Brain microvascular endothelial cell (primary cell): ENCODE results near the gene ACSL6.
A peak's percentile ranks its signal among the peaks of the same experiment; 100 is the strongest.

Experiments used
- DNase-seq: peaks from one replicate; pipeline ENCODE4 v3.0.0-alpha.2; 2020
- H3K27ac ChIP-seq: fragments of 250-450 bp; sonication (Bioruptor Pico); 2 replicates; pipeline ENCODE4 v1.5.1; 2020; ENCODE audit warnings: mild to moderate bottlenecking, moderate library complexity
- H3K27me3 ChIP-seq: fragments of 250-450 bp; sonication (Bioruptor Pico); replicated peaks from 2 replicates; pipeline ENCODE4 v1.5.1; 2020; ENCODE audit warnings: mild to moderate bottlenecking
- H3K36me3 ChIP-seq: fragments of 250-450 bp; sonication (Bioruptor Pico); replicated peaks from 2 replicates; pipeline ENCODE4 v1.5.1; 2020; ENCODE audit warnings: mild to moderate bottlenecking
- H3K4me3 ChIP-seq: 2 replicates; pipeline ENCODE4 v1.5.1; 2011; ENCODE audit warnings: low read depth, mild to moderate bottlenecking, control low read depth, low read length, moderate library complexity
- CTCF ChIP-seq: IDR thresholded peaks from 2 replicates; pipeline ENCODE4 v1.5.1; 2011; ENCODE audit warnings: low read depth, mild to moderate bottlenecking, moderate library complexity, low read length, control low read depth, inconsistent platforms; ENCODE audit errors: missing control alignments
- in situ Hi-C: cut with HindIII; loops from 2 replicates; pipeline ENCODE4 v1.10.0; 2017; ENCODE audit warnings: low sequenced_read_pairs, low pct_ligation_motif_present

The ACSL6 gene

DNA sequence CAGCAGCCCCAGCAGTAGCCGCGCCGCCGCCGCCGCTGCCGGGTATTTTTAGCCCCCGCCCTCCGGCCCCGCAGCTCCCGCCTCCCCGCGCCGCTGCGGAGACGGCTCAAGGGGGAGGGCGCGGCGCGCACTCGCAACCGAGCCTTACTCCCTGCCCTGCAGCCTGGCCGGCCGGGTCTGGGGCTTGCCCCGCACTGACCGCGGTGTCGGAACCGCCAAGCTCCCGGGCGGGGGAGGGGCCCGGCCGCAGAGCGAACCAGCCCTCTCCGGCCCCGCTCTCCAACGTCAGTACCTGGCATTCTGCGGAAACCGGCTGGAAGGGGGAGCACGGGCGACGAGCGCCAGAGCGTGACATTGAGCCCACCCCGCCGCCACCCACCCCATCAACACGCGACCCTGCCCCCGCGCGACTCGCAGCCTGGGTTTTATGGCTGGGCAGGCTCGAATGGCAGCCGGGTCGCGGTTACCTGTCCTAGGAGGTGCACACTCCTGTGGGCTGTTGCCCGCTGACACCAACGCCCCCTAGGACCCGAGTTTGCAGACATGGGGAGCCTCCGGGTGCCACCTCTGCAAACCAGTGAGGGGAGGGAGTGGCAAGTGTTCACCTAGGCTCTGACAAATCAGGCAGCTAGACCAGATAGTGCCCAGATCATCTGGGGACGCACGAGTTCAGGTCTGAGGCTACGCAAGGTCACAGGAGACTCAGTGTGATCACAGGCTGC is at the start of gene ACSL6:
ACSL6 (minus strand) TSS at position 37 of the 722 bp plus-strand sequence. CDS start 105 bp downstream, outside the sequence.
- no peaks in the 10 kb centered on the region for H3K36me3 ChIP-seq
- H3K4me3 ChIP-seq = peak within 1 kb of the TSS; percentile 47
- in situ Hi-C loops = loop anchor here (25.0 kb wide), 1 partner anchor 424 kb away; no protein-coding TSS in a partner anchor
- peaks cover 18% of the 10 kb centered on the region for H3K27me3 ChIP-seq
- TF ChIP-seq CTCF = no peak
- no peak for DNase-seq
- H3K27ac ChIP-seq = no peak within 1 kb of the TSS

DNA sequence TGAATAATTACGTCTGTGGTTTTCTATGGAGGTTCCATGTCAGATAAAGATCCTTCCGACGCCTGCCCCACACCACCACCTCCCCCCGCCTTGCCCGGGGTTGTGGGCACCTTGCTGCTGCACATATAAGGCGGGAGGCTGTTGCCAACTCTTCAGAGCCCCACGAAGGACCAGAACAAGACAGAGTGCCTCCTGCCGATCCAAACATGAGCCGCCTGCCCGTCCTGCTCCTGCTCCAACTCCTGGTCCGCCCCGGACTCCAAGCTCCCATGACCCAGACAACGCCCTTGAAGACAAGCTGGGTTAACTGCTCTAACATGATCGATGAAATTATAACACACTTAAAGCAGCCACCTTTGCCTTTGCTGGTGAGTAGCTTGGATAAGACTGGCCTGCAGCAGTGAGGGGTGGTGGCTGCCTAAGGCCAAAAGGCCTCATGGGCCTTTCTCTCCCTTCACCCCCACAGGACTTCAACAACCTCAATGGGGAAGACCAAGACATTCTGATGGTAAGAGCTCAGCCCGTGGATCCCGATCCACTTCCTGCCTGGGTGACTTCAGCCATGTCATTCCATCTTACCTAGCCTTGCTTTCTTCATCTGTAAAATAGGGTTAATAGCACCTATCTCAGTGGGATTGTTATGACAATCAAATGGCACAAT is 49.2 kb upstream of the ACSL6 start, which contains the start of gene IL3:
IL3 (plus strand) TSS at position 155 of the 661 bp plus-strand sequence; CDS start at position 207, 52 bp downstream.
- no peak for TF ChIP-seq CTCF
- no peak for DNase-seq
- in situ Hi-C loops = no loop called here
- H3K27ac ChIP-seq = no peak within 1 kb of the TSS
- no peaks in the 10 kb centered on the region for H3K27me3 ChIP-seq
- no peak within 1 kb of the TSS for H3K4me3 ChIP-seq
- H3K36me3 ChIP-seq = no peaks in the 10 kb centered on the region

GRCh38 chr5:132059696-132060500 is 48.4 kb upstream of the ACSL6 start:
- H3K36me3 ChIP-seq = no peaks in the 10 kb centered on the region
- H3K4me3 ChIP-seq = no peak overlapping the region
- no peaks in the 10 kb centered on the region for H3K27me3 ChIP-seq
- no peak for TF ChIP-seq CTCF
- in situ Hi-C loops = no loop called here
- no peak for DNase-seq
- H3K27ac ChIP-seq = no peak overlapping the region

DNA sequence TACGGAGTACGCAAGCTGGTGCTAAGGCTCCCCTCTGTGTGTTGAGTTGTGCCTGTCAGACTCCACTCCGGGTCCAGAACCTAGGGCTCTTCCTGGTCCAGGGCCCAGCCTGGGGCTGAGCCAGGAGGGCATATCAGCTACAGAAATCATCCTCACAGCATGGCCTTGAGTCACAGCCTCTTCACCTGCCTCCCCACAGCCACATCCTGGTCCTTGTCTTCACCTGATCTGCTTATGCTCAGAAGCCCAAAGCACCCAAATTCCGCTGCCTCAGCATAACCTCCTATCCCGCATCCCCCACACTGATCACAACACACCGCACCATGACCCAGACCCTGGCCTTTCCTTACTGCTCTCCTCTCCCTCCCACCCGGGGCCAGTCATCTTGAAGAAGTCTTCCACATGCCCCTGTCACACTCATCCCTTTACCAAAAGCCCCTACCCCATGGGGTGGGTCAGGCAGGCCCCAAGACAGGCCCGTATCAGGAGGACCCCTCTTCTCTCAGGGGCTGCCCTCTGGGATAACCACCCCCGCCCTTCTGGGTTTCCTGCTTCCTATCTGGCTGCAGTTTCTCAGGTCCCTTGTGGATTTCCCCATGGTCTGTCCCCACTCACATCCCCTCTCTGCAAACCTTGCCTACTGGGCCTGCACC is 47.7 kb upstream of the ACSL6 start:
- no peaks in the 10 kb centered on the region for H3K27me3 ChIP-seq
- no peak overlapping the region for H3K27ac ChIP-seq
- no peak for DNase-seq
- H3K36me3 ChIP-seq = no peaks in the 10 kb centered on the region
- no peak overlapping the region for H3K4me3 ChIP-seq
- in situ Hi-C loops = no loop called here
- no peak for TF ChIP-seq CTCF

- no peak for TF ChIP-seq CTCF
These were observed 47.2 kb upstream of the ACSL6 start for GRCh38 chr5:132058646-132059042.

More at GRCh38 chr5:132058646-132059042, 47.2 kb upstream of the ACSL6 start:
- H3K27me3 ChIP-seq = no peaks in the 10 kb centered on the region
- no peak overlapping the region for H3K4me3 ChIP-seq
- in situ Hi-C loops = no loop called here
- H3K27ac ChIP-seq = no peak overlapping the region
- no peaks in the 10 kb centered on the region for H3K36me3 ChIP-seq
- DNase-seq = no peak
